ENCODE measurements around the gene AVPR1B.

Gene AVPR1B

GRCh38 chr1:206112600-206113301 is 4.4 kb downstream of the AVPR1B start:
- DNase-seq (ENCODE audit: low read depth) = no peak

GRCh38 chr1:206111271-206111927 is 5.8 kb downstream of the AVPR1B start:
- DNase-seq (ENCODE audit: low read depth) = no peak

GRCh38 chr1:206110820-206111219 is 6.4 kb downstream of the AVPR1B start:
- DNase-seq (ENCODE audit: low read depth) = no peak

- no peak for DNase-seq (ENCODE audit: low read depth)
Measured at GRCh38 chr1:206110161-206110560, 7.0 kb downstream of the AVPR1B start.

GRCh38 chr1:206109718-206110117 is 7.5 kb downstream of the AVPR1B start:
- no peak for DNase-seq (ENCODE audit: low read depth)

GRCh38 chr1:206108635-206109034 is 8.6 kb downstream of the AVPR1B start:
- DNase-seq (ENCODE audit: low read depth) = no peak

- no peak for DNase-seq (ENCODE audit: low read depth)
Measured at GRCh38 chr1:206107168-206107544, 10.0 kb downstream of the AVPR1B start.

GRCh38 chr1:206106328-206107167 is 10.6 kb downstream of the AVPR1B start:
- DNase-seq (ENCODE audit: low read depth) = peak; percentile 62

- DNase-seq (ENCODE audit: low read depth) = no peak
Measured at GRCh38 chr1:206105464-206105995, 11.7 kb downstream of the AVPR1B start.

GRCh38 chr1:206103979-206104378 is 13.2 kb downstream of the AVPR1B start:
- no peak for DNase-seq (ENCODE audit: low read depth)

- no peak for DNase-seq (ENCODE audit: low read depth)
Measured at GRCh38 chr1:206102292-206102936, 14.8 kb downstream of the AVPR1B start.

GRCh38 chr1:206101351-206102045 is 15.7 kb downstream of the AVPR1B start:
- DNase-seq (ENCODE audit: low read depth) = no peak

- DNase-seq (ENCODE audit: low read depth) = no peak
Measured at GRCh38 chr1:206100226-206100815, 16.9 kb downstream of the AVPR1B start.

GRCh38 chr1:206098242-206098919 is 18.8 kb downstream of the AVPR1B start:
- no peak for DNase-seq (ENCODE audit: low read depth)

GRCh38 chr1:206097381-206097780 is 19.8 kb downstream of the AVPR1B start:
- no peak for DNase-seq (ENCODE audit: low read depth)

- DNase-seq (ENCODE audit: low read depth) = no peak
Measured at GRCh38 chr1:206094024-206094423, 23.2 kb downstream of the AVPR1B start.

- no peak for DNase-seq (ENCODE audit: low read depth)
Measured at GRCh38 chr1:206089341-206089740, 27.8 kb downstream of the AVPR1B start.

- no peak for DNase-seq (ENCODE audit: low read depth)
Measured at GRCh38 chr1:206087091-206087490, 30.1 kb downstream of the AVPR1B start.

- no peak for DNase-seq (ENCODE audit: low read depth)
Measured at GRCh38 chr1:206083750-206084149, 33.4 kb downstream of the AVPR1B start.

Measured in fibroblast of the conjunctiva (primary cell).